Measurements from ENCODE around the gene TPSD1.

The TPSD1 gene

GRCh38 chr16:1216296-1216619 is 39.6 kb upstream of the TPSD1 start:
- no peaks in the 10 kb centered on the region for H3K4me1 Mint-ChIP-seq
- ATAC-seq (replicated peaks; ENCODE audit: extremely low read depth, poor library complexity, severe bottlenecking) (no peak), DNase-seq (ENCODE audit: low spot score in 2 of 2) (no peak)
- no peak overlapping the region for H3K4me3 Mint-ChIP-seq
- no peaks in the 10 kb centered on the region for H3K9me3 Mint-ChIP-seq
- H3K27ac Mint-ChIP-seq (ENCODE audit: low read depth) = no peak overlapping the region
- peaks cover 3% of the 10 kb centered on the region for H3K36me3 Mint-ChIP-seq (ENCODE audit: insufficient read depth)
- H3K27me3 Mint-ChIP-seq = no peaks in the 10 kb centered on the region

DNA sequence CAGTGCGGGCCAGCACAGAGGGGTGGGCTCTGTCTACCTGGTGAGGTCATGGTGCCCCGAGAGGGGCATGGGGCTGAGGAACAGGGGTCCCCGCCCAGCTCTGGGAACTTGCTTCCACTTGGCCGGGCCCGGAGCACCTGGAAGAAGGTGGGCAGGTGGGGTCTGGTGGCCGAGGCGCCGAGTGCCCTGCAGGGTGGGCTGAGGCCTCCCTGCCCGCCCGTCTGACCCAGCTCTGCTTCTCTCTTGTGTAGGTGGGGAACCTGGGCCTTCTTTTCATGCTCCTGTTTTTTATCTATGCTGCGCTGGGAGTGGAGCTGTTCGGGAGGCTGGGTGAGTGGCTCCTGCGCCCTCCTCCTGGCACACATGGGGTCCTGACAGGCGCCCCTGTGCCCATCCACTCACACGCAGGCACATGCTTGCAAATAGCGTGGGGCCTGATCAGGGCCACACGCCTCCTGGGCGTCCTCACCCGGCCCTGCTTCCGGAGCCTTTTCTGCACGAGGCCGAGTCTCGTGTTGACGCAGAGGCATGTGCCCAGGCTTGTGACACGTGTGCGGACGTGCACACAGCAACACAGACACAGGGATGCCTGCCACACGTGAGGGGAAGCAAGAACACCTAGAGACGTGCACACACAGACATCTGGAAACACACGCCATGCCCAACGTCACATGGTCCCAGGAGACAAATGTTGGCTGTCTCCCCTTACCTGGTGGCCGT is 39.0 kb upstream of the TPSD1 start:
- Mint-ChIP-seq H3K27ac (ENCODE audit: low read depth) (no peak overlapping the region), H3K4me1 (no peaks in the 10 kb centered on the region), H3K36me3 (ENCODE audit: insufficient read depth) (peaks cover 3% of the 10 kb centered on the region)

DNA sequence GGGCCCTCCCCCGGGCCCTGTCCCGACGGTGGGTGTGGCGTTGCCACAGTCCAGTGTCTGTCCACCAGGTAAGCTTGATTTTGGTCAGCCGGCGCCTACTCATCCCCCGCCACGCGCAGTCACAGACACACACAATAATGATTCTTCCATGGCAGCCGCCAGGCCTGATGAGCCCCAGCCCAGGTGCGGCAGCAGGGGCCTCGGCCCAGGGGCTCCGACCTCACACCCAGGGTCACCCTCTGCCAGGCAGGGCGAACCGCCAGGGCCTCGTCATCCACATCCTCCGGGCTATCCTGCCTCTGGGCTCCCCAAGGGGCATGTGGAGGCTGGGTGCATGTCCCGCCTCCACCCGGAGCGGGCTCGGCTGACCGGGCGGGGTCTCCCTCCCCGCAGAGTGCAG is 38.3 kb upstream of the TPSD1 start:
- H3K36me3 Mint-ChIP-seq (ENCODE audit: insufficient read depth) = peaks cover 3% of the 10 kb centered on the region
- H3K4me3 Mint-ChIP-seq = no peak overlapping the region
- H3K9me3 Mint-ChIP-seq = no peaks in the 10 kb centered on the region
- DNase-seq (ENCODE audit: low spot score in 2 of 2) (no peak), ATAC-seq (replicated peaks; ENCODE audit: extremely low read depth, poor library complexity, severe bottlenecking) (no peak)
- H3K4me1 Mint-ChIP-seq = no peaks in the 10 kb centered on the region
- no peaks in the 10 kb centered on the region for H3K27me3 Mint-ChIP-seq
- H3K27ac Mint-ChIP-seq (ENCODE audit: low read depth) = no peak overlapping the region

More for the DNA sequence above, 39.0 kb upstream of the TPSD1 start:
- DNase-seq (ENCODE audit: low spot score in 2 of 2) (no peak), ATAC-seq (replicated peaks; ENCODE audit: extremely low read depth, poor library complexity, severe bottlenecking) (no peak)
- Mint-ChIP-seq H3K27me3 (no peaks in the 10 kb centered on the region), H3K4me3 (no peak overlapping the region), H3K9me3 (no peaks in the 10 kb centered on the region)

GRCh38 chr16:1218061-1218929 is 37.6 kb upstream of the TPSD1 start:
- H3K36me3 Mint-ChIP-seq (ENCODE audit: insufficient read depth) = peaks cover 3% of the 10 kb centered on the region
- H3K27me3 Mint-ChIP-seq = no peaks in the 10 kb centered on the region
- DNase-seq (ENCODE audit: low spot score in 2 of 2) (no peak), ATAC-seq (replicated peaks; ENCODE audit: extremely low read depth, poor library complexity, severe bottlenecking) (no peak)
- no peaks in the 10 kb centered on the region for H3K9me3 Mint-ChIP-seq
- H3K27ac Mint-ChIP-seq (ENCODE audit: low read depth) = no peak overlapping the region
- H3K4me3 Mint-ChIP-seq = no peak overlapping the region
- no peaks in the 10 kb centered on the region for H3K4me1 Mint-ChIP-seq

- DNase-seq (ENCODE audit: low spot score in 2 of 2) (no peak), ATAC-seq (replicated peaks; ENCODE audit: extremely low read depth, poor library complexity, severe bottlenecking) (no peak)
- H3K4me3 Mint-ChIP-seq = no peak overlapping the region
- H3K36me3 Mint-ChIP-seq (ENCODE audit: insufficient read depth) = peaks cover 3% of the 10 kb centered on the region
- no peak overlapping the region for H3K27ac Mint-ChIP-seq (ENCODE audit: low read depth)
- no peaks in the 10 kb centered on the region for H3K9me3 Mint-ChIP-seq
- no peaks in the 10 kb centered on the region for H3K27me3 Mint-ChIP-seq
- no peaks in the 10 kb centered on the region for H3K4me1 Mint-ChIP-seq
Measured at GRCh38 chr16:1218930-1219611, 36.8 kb upstream of the TPSD1 start.

DNA sequence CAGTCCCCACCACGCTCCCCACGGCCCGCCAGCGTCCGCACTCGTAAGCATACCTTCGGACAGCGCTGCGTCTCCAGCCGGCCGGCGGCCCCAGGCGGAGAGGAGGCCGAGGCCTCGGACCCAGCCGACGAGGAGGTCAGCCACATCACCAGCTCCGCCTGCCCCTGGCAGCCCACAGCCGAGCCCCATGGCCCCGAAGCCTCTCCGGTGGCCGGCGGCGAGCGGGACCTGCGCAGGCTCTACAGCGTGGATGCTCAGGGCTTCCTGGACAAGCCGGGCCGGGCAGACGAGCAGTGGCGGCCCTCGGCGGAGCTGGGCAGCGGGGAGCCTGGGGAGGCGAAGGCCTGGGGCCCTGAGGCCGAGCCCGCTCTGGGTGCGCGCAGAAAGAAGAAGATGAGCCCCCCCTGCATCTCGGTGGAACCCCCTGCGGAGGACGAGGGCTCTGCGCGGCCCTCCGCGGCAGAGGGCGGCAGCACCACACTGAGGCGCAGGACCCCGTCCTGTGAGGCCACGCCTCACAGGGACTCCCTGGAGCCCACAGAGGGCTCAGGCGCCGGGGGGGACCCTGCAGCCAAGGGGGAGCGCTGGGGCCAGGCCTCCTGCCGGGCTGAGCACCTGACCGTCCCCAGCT is 35.7 kb upstream of the TPSD1 start:
- ATAC-seq (replicated peaks; ENCODE audit: extremely low read depth, poor library complexity, severe bottlenecking) = no peak
- H3K4me3 Mint-ChIP-seq = no peak overlapping the region
- DNase-seq (ENCODE audit: low spot score in 2 of 2) = no peak
- no peaks in the 10 kb centered on the region for H3K9me3 Mint-ChIP-seq
- no peaks in the 10 kb centered on the region for H3K27me3 Mint-ChIP-seq
- H3K36me3 Mint-ChIP-seq (ENCODE audit: insufficient read depth) = peaks cover 3% of the 10 kb centered on the region
- H3K4me1 Mint-ChIP-seq = no peaks in the 10 kb centered on the region
- no peak overlapping the region for H3K27ac Mint-ChIP-seq (ENCODE audit: low read depth)

DNA sequence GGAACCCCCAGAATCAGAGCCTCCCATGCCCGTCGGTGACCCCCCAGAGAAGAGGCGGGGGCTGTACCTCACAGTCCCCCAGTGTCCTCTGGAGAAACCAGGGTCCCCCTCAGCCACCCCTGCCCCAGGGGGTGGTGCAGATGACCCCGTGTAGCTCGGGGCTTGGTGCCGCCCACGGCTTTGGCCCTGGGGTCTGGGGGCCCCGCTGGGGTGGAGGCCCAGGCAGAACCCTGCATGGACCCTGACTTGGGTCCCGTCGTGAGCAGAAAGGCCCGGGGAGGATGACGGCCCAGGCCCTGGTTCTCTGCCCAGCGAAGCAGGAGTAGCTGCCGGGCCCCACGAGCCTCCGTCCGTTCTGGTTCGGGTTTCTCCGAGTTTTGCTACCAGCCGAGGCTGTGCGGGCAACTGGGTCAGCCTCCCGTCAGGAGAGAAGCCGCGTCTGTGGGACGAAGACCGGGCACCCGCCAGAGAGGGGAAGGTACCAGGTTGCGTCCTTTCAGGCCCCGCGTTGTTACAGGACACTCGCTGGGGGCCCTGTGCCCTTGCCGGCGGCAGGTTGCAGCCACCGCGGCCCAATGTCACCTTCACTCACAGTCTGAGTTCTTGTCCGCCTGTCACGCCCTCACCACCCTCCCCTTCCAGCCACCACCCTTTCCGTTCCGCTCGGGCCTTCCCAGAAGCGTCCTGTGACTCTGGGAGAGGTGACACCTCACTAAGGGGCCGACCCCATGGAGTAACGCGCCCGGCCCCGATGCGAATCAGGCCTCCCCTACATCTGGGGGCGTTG is 34.8 kb upstream of the TPSD1 start:
- ATAC-seq (replicated peaks; ENCODE audit: extremely low read depth, poor library complexity, severe bottlenecking) (no peak), DNase-seq (ENCODE audit: low spot score in 2 of 2) (no peak)
- Mint-ChIP-seq H3K9me3 (no peaks in the 10 kb centered on the region), H3K27me3 (no peaks in the 10 kb centered on the region), H3K4me1 (no peaks in the 10 kb centered on the region), H3K36me3 (ENCODE audit: insufficient read depth) (peaks cover 3% of the 10 kb centered on the region), H3K4me3 (no peak overlapping the region), H3K27ac (ENCODE audit: low read depth) (no peak overlapping the region)

DNA sequence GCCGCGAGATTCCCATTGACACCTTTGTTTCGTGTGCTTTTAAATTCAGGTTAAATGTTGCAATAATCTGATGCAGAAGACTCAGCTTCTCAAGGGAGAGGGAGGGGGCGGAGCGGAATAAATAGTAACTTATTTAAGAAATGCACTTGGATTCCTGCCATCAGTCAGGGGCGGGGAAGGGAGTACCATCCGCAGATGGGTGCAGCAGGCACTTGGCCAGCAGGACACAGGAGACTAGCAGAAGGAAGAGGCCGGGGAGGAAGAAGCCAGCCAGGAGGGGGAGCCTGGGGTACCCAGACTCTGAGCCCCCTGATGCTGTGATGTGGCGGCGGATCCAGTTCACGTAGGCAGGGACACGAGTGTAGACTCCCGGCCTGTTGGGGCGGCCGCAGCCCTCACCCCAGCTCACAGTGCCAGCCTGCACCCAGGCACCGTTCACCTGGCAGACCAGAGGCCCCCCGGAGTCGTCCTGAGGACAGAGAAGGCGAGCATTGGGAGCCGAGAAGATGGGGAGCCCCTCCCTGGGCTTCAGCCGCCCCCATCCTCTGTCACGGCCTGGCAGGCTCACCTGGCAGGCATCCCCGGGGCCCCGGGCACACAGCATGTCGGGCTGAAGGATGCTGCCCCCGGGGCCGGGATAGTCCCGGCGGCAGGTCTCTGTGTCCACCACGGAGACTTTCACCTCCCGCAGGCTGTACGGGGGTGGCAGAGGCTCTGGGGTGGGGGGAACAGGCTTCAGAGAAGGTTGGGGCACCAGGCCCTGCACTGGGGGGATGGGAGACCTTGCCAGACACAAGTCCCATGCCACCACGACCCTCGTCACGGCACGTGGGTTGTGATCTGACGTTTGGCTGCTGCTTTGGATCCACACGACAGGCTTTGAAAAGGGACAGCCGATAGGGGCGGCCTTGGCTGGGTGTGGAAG is 34.0 kb upstream of the TPSD1 start:
- peaks cover 3% of the 10 kb centered on the region for H3K36me3 Mint-ChIP-seq (ENCODE audit: insufficient read depth)
- no peak for ATAC-seq (replicated peaks; ENCODE audit: extremely low read depth, poor library complexity, severe bottlenecking)
- H3K4me1 Mint-ChIP-seq = no peaks in the 10 kb centered on the region
- no peak overlapping the region for H3K4me3 Mint-ChIP-seq
- H3K27ac Mint-ChIP-seq (ENCODE audit: low read depth) = no peak overlapping the region
- no peak for DNase-seq (ENCODE audit: low spot score in 2 of 2)
- H3K9me3 Mint-ChIP-seq = no peaks in the 10 kb centered on the region
- no peaks in the 10 kb centered on the region for H3K27me3 Mint-ChIP-seq

GRCh38 chr16:1222553-1223354 is 33.1 kb upstream of the TPSD1 start:
- ATAC-seq (replicated peaks; ENCODE audit: extremely low read depth, poor library complexity, severe bottlenecking) (no peak), DNase-seq (ENCODE audit: low spot score in 2 of 2) (no peak)
- Mint-ChIP-seq H3K9me3 (no peaks in the 10 kb centered on the region), H3K4me3 (no peak overlapping the region), H3K27me3 (no peaks in the 10 kb centered on the region), H3K4me1 (no peaks in the 10 kb centered on the region), H3K36me3 (ENCODE audit: insufficient read depth) (peaks cover 3% of the 10 kb centered on the region), H3K27ac (ENCODE audit: low read depth) (no peak overlapping the region)

GRCh38 chr16:1223355-1224214 is 32.3 kb upstream of the TPSD1 start:
- Mint-ChIP-seq H3K4me3 (no peak overlapping the region), H3K9me3 (no peaks in the 10 kb centered on the region), H3K27me3 (no peaks in the 10 kb centered on the region), H3K27ac (ENCODE audit: low read depth) (no peak overlapping the region), H3K4me1 (no peaks in the 10 kb centered on the region), H3K36me3 (ENCODE audit: insufficient read depth) (no peaks in the 10 kb centered on the region)
- ATAC-seq (replicated peaks; ENCODE audit: extremely low read depth, poor library complexity, severe bottlenecking) = no peak
- no peak for DNase-seq (ENCODE audit: low spot score in 2 of 2)

Data from central memory CD8-positive, alpha-beta T cell (primary cell).